22Rv1 (cell line): ENCODE results near the gene DYNLL1.
"Not testable (repeated sequence)": the region's sequence is repeated elsewhere in the genome, so short reads cannot be mapped to it uniquely, and the experiment has no call there.

Experiments
- ZFX ChIP-seq: fragments of 450-650 bp; IDR thresholded peaks from 2 replicates; pipeline ENCODE4 v1.6.1; 2017; ENCODE audit warnings: antibody characterized with exemption, borderline replicate concordance
- TF ChIP-seq, protein P1 (sequence below): fragments of 450-650 bp; IDR thresholded peaks from 2 replicates; pipeline ENCODE4 v1.5.1; 2017; ENCODE audit warnings: mild to moderate bottlenecking

DNA sequence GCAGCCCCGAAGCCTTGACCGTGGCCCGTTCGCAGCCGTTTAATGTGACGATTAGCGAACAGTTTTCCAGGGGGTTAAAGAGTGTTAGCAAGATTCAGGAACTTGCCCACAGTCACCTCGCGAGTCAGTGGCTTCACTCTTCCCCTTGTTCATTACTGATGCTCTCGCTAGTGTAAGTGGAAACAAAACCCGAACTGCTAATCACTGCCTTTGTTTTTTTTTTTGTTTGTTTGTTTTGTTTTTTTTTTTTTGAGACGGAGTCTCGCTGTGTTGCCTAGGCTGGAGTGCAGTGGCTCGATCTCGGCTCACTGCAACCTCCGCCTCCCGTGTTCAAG is 49.1 kb upstream of the DYNLL1 start:
- TF ChIP-seq, protein P1, sequence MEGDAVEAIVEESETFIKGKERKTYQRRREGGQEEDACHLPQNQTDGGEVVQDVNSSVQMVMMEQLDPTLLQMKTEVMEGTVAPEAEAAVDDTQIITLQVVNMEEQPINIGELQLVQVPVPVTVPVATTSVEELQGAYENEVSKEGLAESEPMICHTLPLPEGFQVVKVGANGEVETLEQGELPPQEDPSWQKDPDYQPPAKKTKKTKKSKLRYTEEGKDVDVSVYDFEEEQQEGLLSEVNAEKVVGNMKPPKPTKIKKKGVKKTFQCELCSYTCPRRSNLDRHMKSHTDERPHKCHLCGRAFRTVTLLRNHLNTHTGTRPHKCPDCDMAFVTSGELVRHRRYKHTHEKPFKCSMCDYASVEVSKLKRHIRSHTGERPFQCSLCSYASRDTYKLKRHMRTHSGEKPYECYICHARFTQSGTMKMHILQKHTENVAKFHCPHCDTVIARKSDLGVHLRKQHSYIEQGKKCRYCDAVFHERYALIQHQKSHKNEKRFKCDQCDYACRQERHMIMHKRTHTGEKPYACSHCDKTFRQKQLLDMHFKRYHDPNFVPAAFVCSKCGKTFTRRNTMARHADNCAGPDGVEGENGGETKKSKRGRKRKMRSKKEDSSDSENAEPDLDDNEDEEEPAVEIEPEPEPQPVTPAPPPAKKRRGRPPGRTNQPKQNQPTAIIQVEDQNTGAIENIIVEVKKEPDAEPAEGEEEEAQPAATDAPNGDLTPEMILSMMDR: not testable (repeated sequence)
- TF ChIP-seq ZFX: not testable (repeated sequence)
